Measurements from ENCODE around the gene ELL2.

- TF ChIP-seq, protein P1, sequence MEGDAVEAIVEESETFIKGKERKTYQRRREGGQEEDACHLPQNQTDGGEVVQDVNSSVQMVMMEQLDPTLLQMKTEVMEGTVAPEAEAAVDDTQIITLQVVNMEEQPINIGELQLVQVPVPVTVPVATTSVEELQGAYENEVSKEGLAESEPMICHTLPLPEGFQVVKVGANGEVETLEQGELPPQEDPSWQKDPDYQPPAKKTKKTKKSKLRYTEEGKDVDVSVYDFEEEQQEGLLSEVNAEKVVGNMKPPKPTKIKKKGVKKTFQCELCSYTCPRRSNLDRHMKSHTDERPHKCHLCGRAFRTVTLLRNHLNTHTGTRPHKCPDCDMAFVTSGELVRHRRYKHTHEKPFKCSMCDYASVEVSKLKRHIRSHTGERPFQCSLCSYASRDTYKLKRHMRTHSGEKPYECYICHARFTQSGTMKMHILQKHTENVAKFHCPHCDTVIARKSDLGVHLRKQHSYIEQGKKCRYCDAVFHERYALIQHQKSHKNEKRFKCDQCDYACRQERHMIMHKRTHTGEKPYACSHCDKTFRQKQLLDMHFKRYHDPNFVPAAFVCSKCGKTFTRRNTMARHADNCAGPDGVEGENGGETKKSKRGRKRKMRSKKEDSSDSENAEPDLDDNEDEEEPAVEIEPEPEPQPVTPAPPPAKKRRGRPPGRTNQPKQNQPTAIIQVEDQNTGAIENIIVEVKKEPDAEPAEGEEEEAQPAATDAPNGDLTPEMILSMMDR (IDR thresholded peaks at IDR 0.05), result no peak
- TF ChIP-seq EZH2 (IDR thresholded peaks at IDR 0.05), result no peak
Measured at GRCh38 chr5:95967236-95967635, 5.6 kb upstream of the ELL2 start.

All from neural progenitor cell (in vitro differentiated cells).